ENCODE data around the gene ARHGEF12.

ARHGEF12 gene

GRCh38 chr11:120338107-120338933, 2.1 kb downstream of the ARHGEF12 start:
- DNase-seq = no peak

DNA sequence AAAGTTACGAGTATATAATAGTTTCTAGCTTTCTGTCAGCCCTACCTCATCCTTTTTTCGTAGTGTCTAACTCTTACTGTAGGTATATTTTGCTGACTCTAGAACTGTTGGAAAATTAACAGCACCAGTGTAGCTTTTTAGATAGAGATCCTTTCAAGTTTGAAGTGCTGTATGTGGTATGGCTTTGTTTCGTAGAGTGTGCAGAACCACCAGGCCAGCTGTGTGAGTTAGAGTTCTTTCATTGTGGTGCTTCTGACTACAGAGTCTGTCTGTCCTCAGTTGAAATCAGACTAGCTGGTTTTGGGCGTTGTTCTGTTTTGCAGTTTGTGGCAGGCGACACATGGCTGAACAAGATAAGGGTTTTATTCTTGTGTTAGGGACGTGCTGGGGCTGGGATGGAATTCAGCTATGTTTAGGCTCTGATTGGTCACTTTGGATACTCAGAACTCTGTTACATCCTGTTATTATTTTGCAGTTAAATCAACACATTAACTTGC, 3.2 kb downstream of the ARHGEF12 start:
- peak in 34 of 56 donors; percentile 11 to 76 (median 38) for DNase-seq

GRCh38 chr11:120340529-120340928, 4.3 kb downstream of the ARHGEF12 start:
- no peak for DNase-seq

DNA sequence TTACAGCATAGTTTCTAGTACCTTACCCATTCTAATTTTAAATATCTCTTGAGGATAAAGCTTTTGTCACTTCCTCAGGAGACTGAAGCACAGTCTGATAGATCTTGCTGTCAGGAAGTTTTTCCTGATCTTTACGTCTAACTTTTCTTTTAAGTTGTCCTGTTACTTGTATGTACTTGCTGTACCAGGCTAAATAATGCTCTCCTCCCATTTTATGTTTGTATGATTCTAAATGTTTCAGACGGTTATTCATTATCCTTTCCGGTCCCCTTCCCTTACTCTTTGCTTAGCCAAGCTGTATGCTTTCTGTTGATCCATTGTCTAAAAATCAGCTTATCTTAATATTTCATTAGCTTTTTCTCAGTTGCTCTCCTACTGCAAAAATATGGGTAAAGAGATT, 6.0 kb downstream of the ARHGEF12 start:
- no peak for DNase-seq

- no peak for DNase-seq
Measured at GRCh38 chr11:120342678-120343077, 6.5 kb downstream of the ARHGEF12 start.

DNA sequence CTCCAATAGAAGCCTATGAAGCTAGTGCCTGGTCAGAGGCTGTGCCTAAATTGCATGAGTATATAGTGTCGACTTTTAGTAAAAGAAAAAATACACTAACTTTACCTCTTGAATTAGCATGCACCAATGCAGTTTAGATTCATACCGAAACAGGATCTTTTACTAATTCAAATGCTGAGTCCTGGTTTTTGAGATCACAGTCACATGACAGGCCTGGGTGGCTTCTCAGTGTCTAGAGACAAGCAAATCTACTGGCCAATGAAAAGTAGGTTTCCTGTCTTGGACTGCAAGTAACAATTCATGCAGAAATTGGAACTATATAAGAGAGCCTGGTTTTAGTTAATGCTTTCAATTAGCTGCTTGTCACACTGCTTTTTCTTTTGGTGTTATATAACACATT, 7.2 kb downstream of the ARHGEF12 start:
- peak in 14 of 56 donors; percentile 5 to 55 (median 27) for DNase-seq

DNA sequence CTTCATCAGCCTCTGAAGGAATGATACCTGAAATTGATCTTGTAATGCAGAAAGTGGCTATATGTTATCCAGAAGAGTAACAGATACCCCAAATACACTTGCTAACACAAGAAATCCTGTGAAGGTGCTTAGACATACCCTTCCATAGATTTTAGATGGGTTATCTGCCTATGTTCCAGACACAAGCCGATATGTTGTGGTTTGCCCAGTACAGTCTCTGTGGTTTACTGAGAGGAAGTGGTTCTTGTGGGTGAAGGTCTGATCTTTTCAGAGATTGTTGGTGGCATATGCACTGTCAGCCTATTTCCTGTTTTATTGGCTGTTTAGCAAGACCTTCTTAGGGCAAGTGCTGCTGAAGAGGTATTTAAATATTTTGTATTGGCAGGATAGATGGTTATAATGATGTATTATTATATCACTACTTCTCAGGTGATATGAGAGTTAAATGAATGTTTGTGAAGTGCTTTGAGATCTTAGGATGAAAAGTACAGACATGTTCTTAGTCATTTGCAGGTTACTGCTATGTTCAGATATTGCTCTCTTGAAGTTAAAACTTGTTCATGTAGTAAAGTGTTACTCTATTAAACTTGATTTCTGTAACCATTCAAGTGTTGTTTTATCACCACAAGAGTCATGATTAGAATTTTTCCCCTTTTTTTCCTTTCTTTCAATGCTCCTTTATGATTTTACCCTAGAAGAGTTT, 8.2 kb downstream of the ARHGEF12 start:
- DNase-seq = no peak

- no peak for DNase-seq
Measured at GRCh38 chr11:120346233-120346632, 10.0 kb downstream of the ARHGEF12 start.

DNA sequence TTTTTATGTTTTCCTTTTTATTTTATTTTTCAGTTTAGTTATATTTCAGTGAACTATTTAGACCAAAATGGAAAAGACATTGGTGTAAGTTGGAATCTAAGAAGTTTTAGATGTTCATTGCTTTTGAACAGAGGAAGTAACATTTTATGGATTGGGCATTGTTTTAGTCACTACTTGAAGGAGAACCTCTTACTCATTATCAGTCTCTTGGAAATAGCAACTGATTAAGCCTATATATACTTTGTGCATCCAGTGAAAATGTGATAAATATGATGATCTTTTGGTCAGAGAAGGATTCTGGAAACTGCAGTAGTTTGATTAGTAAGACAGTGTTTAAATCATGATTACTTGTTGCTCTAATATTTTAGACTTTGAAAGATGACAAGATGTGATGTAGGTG, 14.4 kb downstream of the ARHGEF12 start:
- DNase-seq = no peak

DNA sequence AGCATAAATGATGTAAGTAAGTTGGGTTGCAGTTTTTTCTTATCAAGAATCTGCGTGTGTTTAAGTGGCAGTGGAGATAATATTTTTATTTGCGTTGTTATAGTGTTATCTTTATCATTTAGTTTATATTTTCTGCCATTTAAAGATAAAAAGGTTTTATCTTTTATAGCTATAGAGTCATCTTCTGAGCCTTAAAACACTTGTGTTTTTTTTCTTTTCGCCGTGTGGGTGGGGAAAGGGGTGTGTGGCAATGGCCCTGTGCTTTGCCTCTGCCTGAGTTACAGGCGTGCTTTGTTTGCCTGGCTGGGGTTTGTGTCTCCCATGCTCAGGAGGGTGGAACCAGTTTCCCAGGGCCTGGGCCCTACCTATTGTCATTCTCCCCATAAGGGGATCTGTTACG, 16.2 kb downstream of the ARHGEF12 start:
- DNase-seq = no peak

GRCh38 chr11:120354068-120354467, 17.9 kb downstream of the ARHGEF12 start:
- no peak for DNase-seq

- no peak for DNase-seq
Measured at GRCh38 chr11:120354779-120355178, 18.6 kb downstream of the ARHGEF12 start.

DNA sequence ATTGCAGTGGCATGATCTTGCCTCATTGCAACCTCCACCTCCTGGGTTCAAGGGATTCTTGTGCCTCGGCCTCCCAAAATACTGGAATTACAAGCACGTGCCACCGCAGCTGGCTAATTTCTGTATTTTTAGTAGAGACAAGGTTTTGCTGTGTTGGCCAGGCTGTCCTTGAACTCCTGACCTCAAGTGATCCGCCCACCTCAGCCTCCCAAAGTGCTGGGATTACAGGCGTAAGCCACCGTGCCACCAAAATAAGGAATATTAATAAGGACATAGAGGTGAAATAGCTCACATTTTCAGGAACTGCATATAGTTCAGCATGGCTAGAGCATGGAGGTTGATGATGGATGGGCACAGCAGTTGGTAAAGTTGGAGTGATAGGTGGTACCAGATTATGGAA, 21.4 kb downstream of the ARHGEF12 start:
- DNase-seq = no peak

GRCh38 chr11:120358729-120359128, 22.5 kb downstream of the ARHGEF12 start:
- DNase-seq = no peak

GRCh38 chr11:120363436-120363835, 27.2 kb downstream of the ARHGEF12 start:
- DNase-seq = no peak

GRCh38 chr11:120365512-120365911, 29.3 kb downstream of the ARHGEF12 start:
- no peak for DNase-seq

GRCh38 chr11:120372296-120372695, 36.1 kb downstream of the ARHGEF12 start:
- no peak for DNase-seq

DNA sequence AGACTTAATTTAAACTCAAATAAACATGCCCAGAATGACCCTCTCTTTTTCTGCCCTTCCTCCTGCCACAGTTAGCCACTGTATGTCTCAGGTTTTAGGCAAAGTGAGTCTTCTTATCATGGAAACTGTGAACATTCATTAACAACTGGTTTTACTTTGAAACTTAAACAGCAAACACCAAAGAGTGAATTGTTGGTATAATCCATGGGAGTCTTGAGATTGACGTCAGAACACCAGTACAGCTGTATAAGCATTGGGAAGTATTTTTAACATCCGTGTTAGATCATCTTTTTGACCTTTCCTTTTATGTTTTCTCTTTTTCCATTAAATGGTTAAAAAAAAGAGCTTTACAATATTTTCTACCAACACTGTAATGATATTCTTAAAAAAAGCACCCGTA, 38.9 kb downstream of the ARHGEF12 start:
- DNase-seq = no peak

DNA sequence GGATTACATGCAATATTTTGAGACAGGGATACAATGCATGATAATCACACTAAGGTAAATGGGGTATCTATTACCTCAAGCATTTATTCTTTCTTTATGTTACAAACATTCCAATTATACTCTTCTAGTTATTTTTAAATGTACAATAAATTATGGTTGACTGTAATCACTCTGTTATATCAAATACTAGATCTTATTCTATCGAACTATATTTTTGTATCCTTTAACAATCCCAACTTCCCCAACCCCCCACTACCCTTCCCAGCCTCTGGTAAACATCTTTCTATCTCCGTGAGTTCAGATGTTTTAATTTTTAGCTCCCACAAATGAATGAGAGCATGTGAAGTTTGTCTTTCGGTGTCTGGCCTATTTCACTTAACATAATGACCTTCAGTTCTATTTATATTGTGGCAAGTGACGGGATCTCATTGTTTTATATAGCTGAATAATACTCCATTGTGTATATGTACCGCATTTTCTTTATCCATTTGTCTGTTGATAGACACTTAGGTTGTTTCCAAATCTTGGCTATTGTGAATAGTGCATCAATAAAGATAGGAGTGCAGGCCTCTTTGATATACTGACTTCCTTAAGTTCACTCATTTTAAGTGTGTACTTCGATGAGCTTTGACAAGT, 40.5 kb downstream of the ARHGEF12 start:
- no peak for DNase-seq

DNA sequence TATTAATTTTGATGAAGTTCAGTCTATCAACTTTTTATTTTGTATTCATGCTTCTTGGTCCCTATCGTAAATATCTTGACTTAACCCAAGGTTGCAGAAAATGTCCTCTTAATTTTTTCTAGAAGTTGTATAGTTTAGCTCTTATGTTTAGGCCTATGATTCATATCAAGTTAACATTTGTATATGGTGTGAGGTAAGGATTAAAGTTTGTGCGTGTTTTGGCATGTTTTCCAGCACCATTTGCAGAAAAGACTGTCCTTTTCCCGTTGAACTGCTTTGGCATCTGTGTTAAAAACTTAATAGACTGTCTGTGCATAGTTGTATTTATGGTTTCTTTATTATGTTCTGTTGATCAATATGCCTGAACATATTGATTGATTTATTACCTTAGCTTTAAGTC, 42.3 kb downstream of the ARHGEF12 start:
- DNase-seq = no peak

GRCh38 chr11:120381401-120381800, 45.2 kb downstream of the ARHGEF12 start:
- DNase-seq = no peak

DNA sequence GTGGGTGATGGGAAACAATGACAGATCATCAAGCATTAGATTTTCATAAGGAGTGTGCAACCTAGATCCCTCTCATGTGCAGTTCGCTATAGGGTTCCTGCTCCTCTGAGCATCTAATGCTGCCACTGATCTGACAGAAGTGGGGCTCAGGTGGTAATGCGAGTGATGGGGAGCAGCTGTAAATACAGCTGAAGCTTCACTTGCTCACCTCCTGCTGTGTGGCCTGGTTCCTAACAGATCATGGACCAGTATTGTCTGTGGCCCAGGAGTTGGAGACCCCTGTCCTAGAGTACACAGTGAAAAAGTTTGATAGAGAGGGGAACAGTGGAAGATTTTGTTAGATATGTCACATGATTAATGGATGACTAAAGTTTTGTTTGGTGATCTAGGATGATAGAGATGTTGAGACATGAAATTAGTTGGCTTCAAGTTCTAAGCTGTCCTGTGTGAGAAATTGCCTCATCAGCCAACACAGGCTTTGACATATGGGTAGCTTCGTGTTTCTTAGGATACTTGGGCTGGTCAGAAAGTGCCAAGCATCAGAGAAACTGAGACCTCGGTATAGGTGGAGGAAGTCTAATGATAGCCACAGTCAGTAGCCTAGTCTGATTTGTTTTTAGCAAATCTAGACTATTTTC, 47.4 kb downstream of the ARHGEF12 start:
- DNase-seq = no peak

Data from nucleus accumbens (tissue), 56 donors.